AG04450 (cell line): ENCODE measurements around the gene NLRP8. TPM values are rescaled to one million over a fixed set of nuclear protein-coding genes. Genes with fewer than 3 reads are reported as not detected.
"Not testable (repeated sequence)": the region's sequence is repeated elsewhere in the genome, so short reads cannot be mapped to it uniquely, and the experiment has no call there.

Source experiments
- CTCF ChIA-PET: fragments of 300-600, 350-600 bp; formaldehyde crosslinking; extraction: SDS; loops from one replicate; lab custom pipeline; 2022; ENCODE audit warnings: antibody characterized with exemption, inconsistent platforms; lab: Charles Lee
- POLR2A ChIA-PET: fragments of 350-600 bp; formaldehyde crosslinking; extraction: SDS; loops from one replicate; lab custom pipeline; 2021; ENCODE audit warnings: antibody characterized with exemption, inconsistent platforms; lab: Yijun Ruan, JAX
- DNase-seq: peaks from one replicate; pipeline ENCODE4 v3.0.0-alpha.2; 2011; ENCODE audit warnings: low read depth, low spot score
- H3K27ac ChIP-seq: one replicate; pipeline ENCODE4 v1.5.1; 2012; ENCODE audit warnings: low read depth, low read length, control low read depth
- H3K27me3 ChIP-seq: one replicate; pipeline ENCODE4 v1.6.0; 2012; ENCODE audit warnings: low read length; ENCODE audit not compliant: control insufficient read depth, insufficient read depth
- H3K4me3 ChIP-seq: 2 replicates; pipeline ENCODE4 v1.5.1; 2011; ENCODE audit warnings: mild to moderate bottlenecking, low read depth, low read length, control low read depth
- H3K9me3 ChIP-seq: 2 replicates; pipeline ENCODE4 v1.5.1; 2012; ENCODE audit warnings: low read length; ENCODE audit not compliant: control insufficient read depth, insufficient read depth
- polyA plus RNA-seq: library from polyadenylated mRNA; depleted of rRNA; stranded (reverse); fragments of >200 nt; gene quantifications from 2 replicates; pipeline ENCODE4 v1.2.3, GENCODE V29; 2011
- TF ChIP-seq, protein P1 (sequence below): IDR thresholded peaks from 2 replicates; pipeline ENCODE4 v1.5.1; 2011; ENCODE audit warnings: low read depth, low read length, control low read depth, inconsistent platforms

The NLRP8 gene
- polyA plus RNA-seq, 1 experiment, result not detected

DNA sequence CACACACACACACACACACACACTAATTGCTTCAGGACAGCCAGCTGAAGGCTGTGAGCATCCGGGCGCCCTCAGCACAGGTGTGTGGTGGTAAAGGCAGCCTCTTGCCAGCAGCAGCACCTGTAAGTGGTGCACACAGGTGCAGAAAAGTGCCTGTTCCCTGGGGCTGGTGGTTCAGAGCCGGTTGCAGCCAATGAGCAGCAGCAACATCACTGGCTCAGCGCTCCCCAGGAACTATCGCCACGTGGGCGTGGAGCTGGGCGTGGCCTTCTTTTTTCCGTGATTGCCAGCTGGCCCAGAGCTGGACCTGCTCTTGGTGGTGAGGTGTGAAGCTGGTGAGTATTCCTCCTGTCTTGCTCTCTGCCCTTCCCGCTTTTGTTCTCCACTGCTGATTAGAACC, 38.9 kb downstream of the NLRP8 start, which contains the start of gene NLRP5:
NLRP5 (plus strand) TSS at position 289 of the 400 bp plus-strand sequence.
- CTCF ChIA-PET, result no interaction called here
- Histone ChIP-seq H3K27ac (no peak within 1 kb of the TSS), H3K27me3 (no peaks in the 10 kb centered on the region), H3K4me3 (no peak within 1 kb of the TSS), H3K9me3 (peaks cover 44% of the 10 kb centered on the region)
- TF ChIP-seq, protein P1, sequence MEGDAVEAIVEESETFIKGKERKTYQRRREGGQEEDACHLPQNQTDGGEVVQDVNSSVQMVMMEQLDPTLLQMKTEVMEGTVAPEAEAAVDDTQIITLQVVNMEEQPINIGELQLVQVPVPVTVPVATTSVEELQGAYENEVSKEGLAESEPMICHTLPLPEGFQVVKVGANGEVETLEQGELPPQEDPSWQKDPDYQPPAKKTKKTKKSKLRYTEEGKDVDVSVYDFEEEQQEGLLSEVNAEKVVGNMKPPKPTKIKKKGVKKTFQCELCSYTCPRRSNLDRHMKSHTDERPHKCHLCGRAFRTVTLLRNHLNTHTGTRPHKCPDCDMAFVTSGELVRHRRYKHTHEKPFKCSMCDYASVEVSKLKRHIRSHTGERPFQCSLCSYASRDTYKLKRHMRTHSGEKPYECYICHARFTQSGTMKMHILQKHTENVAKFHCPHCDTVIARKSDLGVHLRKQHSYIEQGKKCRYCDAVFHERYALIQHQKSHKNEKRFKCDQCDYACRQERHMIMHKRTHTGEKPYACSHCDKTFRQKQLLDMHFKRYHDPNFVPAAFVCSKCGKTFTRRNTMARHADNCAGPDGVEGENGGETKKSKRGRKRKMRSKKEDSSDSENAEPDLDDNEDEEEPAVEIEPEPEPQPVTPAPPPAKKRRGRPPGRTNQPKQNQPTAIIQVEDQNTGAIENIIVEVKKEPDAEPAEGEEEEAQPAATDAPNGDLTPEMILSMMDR, result no peak
- POLR2A ChIA-PET, result no interaction called here
- DNase-seq, result no peak

DNA sequence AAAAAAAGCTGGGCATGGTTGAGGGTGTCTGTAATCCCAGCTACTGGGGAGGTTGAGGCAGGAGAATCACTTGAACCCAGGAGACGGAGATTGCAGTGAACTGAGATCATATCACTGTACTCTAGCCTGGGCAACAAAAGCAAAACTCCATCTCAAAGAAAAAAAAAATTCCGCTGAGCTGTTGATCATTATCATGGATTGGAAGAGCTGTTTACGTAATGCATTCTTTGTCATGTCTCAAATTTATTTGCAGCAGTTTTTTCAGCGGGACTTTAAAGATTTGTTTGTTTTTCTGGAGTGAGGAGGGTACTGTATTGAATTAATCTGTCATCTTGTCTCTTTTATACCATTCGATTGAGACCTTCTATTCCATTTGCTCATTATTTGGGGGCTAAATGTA, 43.2 kb downstream of the NLRP8 start:
- ChIA-PET POLR2A (no interaction called here), CTCF (no interaction called here)
- Histone ChIP-seq H3K9me3 (peaks cover 32% of the 10 kb centered on the region), H3K27ac (no peak overlapping the region), H3K27me3 (no peaks in the 10 kb centered on the region), H3K4me3 (no peak overlapping the region)
- TF ChIP-seq, protein P1, result no peak
- DNase-seq, result no peak

DNA sequence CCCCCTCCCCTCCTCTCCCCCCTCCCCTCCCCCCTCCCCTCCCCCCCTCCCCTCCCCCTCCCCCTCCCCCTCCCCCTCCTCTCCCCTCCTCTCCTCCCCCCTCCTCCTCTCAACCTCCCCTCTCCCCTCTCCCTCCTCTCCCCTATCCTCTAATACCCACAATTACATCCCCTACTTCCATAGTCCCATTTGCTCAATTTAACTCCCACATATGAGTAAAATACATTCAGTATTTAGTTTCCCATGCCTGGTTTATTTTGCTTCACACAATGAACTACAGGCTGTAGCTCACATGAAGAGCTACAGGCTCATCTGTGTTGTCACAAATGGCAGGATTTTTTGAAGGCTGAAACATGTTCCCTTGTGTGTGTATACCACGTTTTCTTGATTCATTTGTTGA, 45.9 kb downstream of the NLRP8 start:
- TF ChIP-seq, protein P1, result no peak
- ChIA-PET CTCF (no interaction called here), POLR2A (no interaction called here)
- no peak for DNase-seq
- H3K27me3 ChIP-seq, result no peaks in the 10 kb centered on the region
- H3K27ac ChIP-seq, result no peak overlapping the region
- no peak overlapping the region for H3K4me3 ChIP-seq
- peaks cover 17% of the 10 kb centered on the region for H3K9me3 ChIP-seq

DNA sequence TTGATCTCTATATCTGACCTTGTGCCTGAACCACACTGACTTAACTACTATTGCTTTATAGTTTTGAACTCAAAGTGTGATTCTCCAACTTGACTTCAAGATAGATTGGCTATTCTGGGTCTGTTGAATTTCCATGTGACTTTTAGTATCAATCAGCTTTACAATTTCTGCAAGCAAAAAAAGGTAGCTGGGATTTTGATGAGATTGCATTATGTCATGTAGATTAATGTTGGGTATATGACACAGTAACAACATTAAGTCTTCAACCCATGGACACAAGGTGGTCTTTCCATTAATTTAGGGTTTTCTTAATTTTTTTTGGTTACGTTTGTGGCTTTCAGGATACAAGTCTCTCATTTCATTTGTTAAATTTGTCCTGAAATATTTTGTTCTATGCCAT, 67.1 kb downstream of the NLRP8 start:
- Histone ChIP-seq H3K27me3 (no peaks in the 10 kb centered on the region), H3K9me3 (peaks cover 19% of the 10 kb centered on the region), H3K4me3 (no peak overlapping the region), H3K27ac (no peak overlapping the region)
- TF ChIP-seq, protein P1, result no peak
- POLR2A ChIA-PET, result no interaction called here
- CTCF ChIA-PET, result no interaction called here
- DNase-seq, result no peak

DNA sequence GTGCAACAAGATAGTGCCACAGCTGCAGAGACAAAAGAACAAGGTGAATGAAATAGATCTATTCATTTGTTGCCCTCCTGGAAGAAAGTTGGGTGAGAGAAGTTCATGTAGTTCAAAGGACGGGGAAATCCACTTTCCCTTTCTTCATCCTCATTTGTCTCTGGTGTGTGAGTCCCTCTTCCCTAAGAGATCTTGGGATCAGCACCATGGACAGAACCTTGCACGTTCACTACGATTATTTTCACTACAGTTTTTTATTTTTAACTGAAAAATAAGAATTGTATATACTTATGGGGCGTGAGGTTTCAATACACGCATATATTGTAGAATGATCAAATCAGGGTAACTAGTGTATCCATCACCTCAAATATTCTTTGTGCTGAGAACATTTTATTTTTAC, 68.1 kb downstream of the NLRP8 start:
- POLR2A ChIA-PET, result no interaction called here
- Histone ChIP-seq H3K27ac (no peak overlapping the region), H3K9me3 (peaks cover 13% of the 10 kb centered on the region), H3K4me3 (no peak overlapping the region), H3K27me3 (no peaks in the 10 kb centered on the region)
- CTCF ChIA-PET, result no interaction called here
- TF ChIP-seq, protein P1, result no peak
- no peak for DNase-seq

DNA sequence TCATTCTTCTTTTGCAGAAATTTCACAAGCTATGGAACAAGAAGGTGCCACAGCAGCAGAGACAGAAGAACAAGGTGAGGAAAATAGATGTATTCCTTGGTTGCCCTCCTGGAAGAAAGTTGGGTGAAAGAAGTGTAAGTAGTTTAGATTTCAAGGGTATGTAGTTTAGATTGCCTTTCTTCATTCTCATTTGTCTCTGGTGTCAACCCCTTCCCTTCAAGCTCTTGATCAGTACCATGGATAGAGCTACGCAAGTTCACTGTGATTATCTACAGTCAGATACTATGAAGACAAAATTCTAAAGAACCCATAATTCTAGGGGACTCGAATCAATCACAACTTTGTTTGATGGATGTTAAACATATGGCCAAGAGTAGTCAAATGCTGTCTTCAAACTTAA, 71.7 kb downstream of the NLRP8 start:
- H3K27me3 ChIP-seq, DNase-seq, CTCF ChIA-PET, POLR2A ChIA-PET, H3K27ac ChIP-seq, H3K4me3 ChIP-seq: not testable (repeated sequence)
- H3K9me3 ChIP-seq, result peaks cover 18% of the 10 kb centered on the region

DNA sequence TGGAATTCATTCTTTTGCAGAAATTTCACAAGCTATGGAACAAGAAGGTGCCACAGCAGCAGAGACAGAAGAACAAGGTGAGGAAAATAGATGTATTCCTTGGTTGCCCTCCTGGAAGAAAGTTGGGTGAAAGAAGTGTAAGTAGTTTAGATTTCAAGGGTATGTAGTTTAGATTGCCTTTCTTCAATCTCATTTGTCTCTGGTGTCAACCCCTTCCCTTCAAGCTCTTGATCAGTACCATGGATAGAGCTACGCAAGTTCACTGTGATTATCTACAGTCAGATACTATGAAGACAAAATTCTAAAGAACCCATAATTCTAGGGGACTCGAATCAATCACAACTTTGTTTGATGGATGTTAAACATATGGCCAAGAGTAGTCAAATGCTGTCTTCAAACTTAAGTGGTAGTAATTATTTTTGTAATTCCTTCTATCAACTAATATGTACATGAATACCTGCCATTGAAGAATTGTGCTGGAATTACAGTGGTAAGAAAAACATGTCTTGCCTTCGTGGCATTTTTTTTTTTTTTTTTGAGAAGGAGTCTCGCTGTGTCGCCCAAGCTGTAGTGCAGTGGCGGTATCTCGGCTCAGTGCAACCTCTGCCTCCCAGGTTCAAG, 72.8 kb downstream of the NLRP8 start:
- CTCF ChIA-PET, H3K4me3 ChIP-seq, H3K27me3 ChIP-seq, H3K27ac ChIP-seq, POLR2A ChIA-PET, DNase-seq: not testable (repeated sequence)
- H3K9me3 ChIP-seq, result peaks cover 24% of the 10 kb centered on the region
